NK-92 (cell line): ENCODE results near the gene LAMC1.

Experiments
- DNase-seq: peaks from one replicate; lab custom pipeline; 2025; ENCODE audit not compliant: unreplicated experiment; lab: John Stamatoyannopoulos, UW

LAMC1 gene

GRCh38 chr1:183075861-183076260 lies 52.6 kb downstream of the LAMC1 start:
- DNase-seq, result no peak

- DNase-seq, result no peak
Observed at GRCh38 chr1:183077097-183077496, 53.9 kb downstream of the LAMC1 start.

- no peak for DNase-seq
Observed at GRCh38 chr1:183079712-183080388, 56.6 kb downstream of the LAMC1 start.

GRCh38 chr1:183080406-183080805 lies 57.2 kb downstream of the LAMC1 start:
- DNase-seq, result no peak

- no peak for DNase-seq
Observed at GRCh38 chr1:183081402-183082120, 58.3 kb downstream of the LAMC1 start.

- DNase-seq, result no peak
Observed at GRCh38 chr1:183082650-183083049, 59.4 kb downstream of the LAMC1 start.

- no peak for DNase-seq
Observed at GRCh38 chr1:183087001-183087400, 63.8 kb downstream of the LAMC1 start.

GRCh38 chr1:183089025-183089639 lies 65.9 kb downstream of the LAMC1 start:
- no peak for DNase-seq

GRCh38 chr1:183090391-183091006 lies 67.3 kb downstream of the LAMC1 start:
- no peak for DNase-seq

GRCh38 chr1:183091181-183091580 lies 68.0 kb downstream of the LAMC1 start:
- DNase-seq, result no peak

- DNase-seq, result no peak
Observed at GRCh38 chr1:183092350-183092749, 69.1 kb downstream of the LAMC1 start.

GRCh38 chr1:183093066-183093668 lies 69.9 kb downstream of the LAMC1 start:
- DNase-seq, result no peak

GRCh38 chr1:183093786-183094298 lies 70.6 kb downstream of the LAMC1 start:
- no peak for DNase-seq

- DNase-seq, result no peak
Observed at GRCh38 chr1:183094351-183094750, 71.1 kb downstream of the LAMC1 start.

GRCh38 chr1:183096351-183096750 lies 73.1 kb downstream of the LAMC1 start:
- DNase-seq, result no peak

GRCh38 chr1:183096894-183097293 lies 73.7 kb downstream of the LAMC1 start:
- no peak for DNase-seq

- no peak for DNase-seq
Observed at GRCh38 chr1:183097438-183098051, 74.3 kb downstream of the LAMC1 start.

GRCh38 chr1:183098317-183098716 lies 75.1 kb downstream of the LAMC1 start:
- DNase-seq, result no peak

- DNase-seq, result no peak
Observed at GRCh38 chr1:183100361-183100974, 77.2 kb downstream of the LAMC1 start.

- no peak for DNase-seq
Observed at GRCh38 chr1:183101081-183101480, 77.9 kb downstream of the LAMC1 start.
